Adipocyte (in vitro differentiated cells): Measurements from ENCODE around the gene PMEL.

ENCODE experiments used
- DNase-seq: peaks from one replicate; pipeline ENCODE4 v3.0.0-alpha.2; 2015; ENCODE audit warnings: low read depth
- H3K27me3 ChIP-seq: replicated peaks from 2 replicates; pipeline ENCODE4 v1.7.0; 2013; ENCODE audit warnings: mild to moderate bottlenecking, low read length, moderate library complexity; ENCODE audit not compliant: control insufficient read depth, insufficient read depth
- H3K36me3 ChIP-seq: 2 replicates; pipeline ENCODE4 v1.7.0; 2013; ENCODE audit warnings: low read length, mild to moderate bottlenecking, moderate library complexity; ENCODE audit not compliant: control insufficient read depth, insufficient read depth, severe bottlenecking
- H3K4me1 ChIP-seq: 2 replicates; pipeline ENCODE4 v1.7.0; 2013; ENCODE audit warnings: mild to moderate bottlenecking, low read length, moderate library complexity; ENCODE audit not compliant: control insufficient read depth, insufficient read depth
- H3K4me3 ChIP-seq: 2 replicates; pipeline ENCODE4 v1.7.0; 2013; ENCODE audit warnings: mild to moderate bottlenecking, low read length, moderate library complexity
- H3K9ac ChIP-seq: 2 replicates; pipeline ENCODE4 v1.7.0; 2013; ENCODE audit warnings: mild to moderate bottlenecking, low read length, moderate library complexity
- H3K9me3 ChIP-seq: 2 replicates; pipeline ENCODE4 v1.7.0; 2013; ENCODE audit warnings: mild to moderate bottlenecking, low read length, moderate library complexity; ENCODE audit not compliant: control insufficient read depth

Gene PMEL

GRCh38 chr12:55965240-55965639 is 602 bp downstream of the PMEL start:
- Histone ChIP-seq H3K4me3 (no peak overlapping the region), H3K9ac (no peak overlapping the region), H3K27me3 (no peaks in the 10 kb centered on the region), H3K9me3 (no peaks in the 10 kb centered on the region), H3K36me3 (no peaks in the 10 kb centered on the region), H3K4me1 (peaks cover 10% of the 10 kb centered on the region)
- no peak for DNase-seq

- Histone ChIP-seq H3K27me3 (no peaks in the 10 kb centered on the region), H3K4me1 (peaks cover 10% of the 10 kb centered on the region), H3K9ac (no peak overlapping the region), H3K9me3 (no peaks in the 10 kb centered on the region), H3K36me3 (no peaks in the 10 kb centered on the region), H3K4me3 (no peak overlapping the region)
- DNase-seq, result no peak
Measured at GRCh38 chr12:55963760-55964159, 2.1 kb downstream of the PMEL start.

- no peak overlapping the region for H3K9ac ChIP-seq
- peaks cover 18% of the 10 kb centered on the region for H3K36me3 ChIP-seq
- no peak overlapping the region for H3K4me3 ChIP-seq
- H3K9me3 ChIP-seq, result no peaks in the 10 kb centered on the region
- no peaks in the 10 kb centered on the region for H3K27me3 ChIP-seq
- no peak for DNase-seq
- H3K4me1 ChIP-seq, result no peaks in the 10 kb centered on the region
Measured at GRCh38 chr12:55957106-55957859, 8.6 kb downstream of the PMEL start.

- H3K27me3 ChIP-seq, result no peaks in the 10 kb centered on the region
- H3K4me1 ChIP-seq, result no peaks in the 10 kb centered on the region
- H3K9me3 ChIP-seq, result no peaks in the 10 kb centered on the region
- DNase-seq, result peak; percentile 44
- no peak overlapping the region for H3K4me3 ChIP-seq
- H3K9ac ChIP-seq, result no peak overlapping the region
- peaks cover 30% of the 10 kb centered on the region for H3K36me3 ChIP-seq
Measured at GRCh38 chr12:55955800-55956508, 9.9 kb downstream of the PMEL start.

- no peaks in the 10 kb centered on the region for H3K9me3 ChIP-seq
- H3K4me1 ChIP-seq, result no peaks in the 10 kb centered on the region
- H3K27me3 ChIP-seq, result no peaks in the 10 kb centered on the region
- H3K4me3 ChIP-seq, result no peak overlapping the region
- DNase-seq, result no peak
- H3K36me3 ChIP-seq, result peaks cover 31% of the 10 kb centered on the region
- no peak overlapping the region for H3K9ac ChIP-seq
Measured at GRCh38 chr12:55955344-55955743, 10.5 kb downstream of the PMEL start.

- Histone ChIP-seq H3K9me3 (no peaks in the 10 kb centered on the region), H3K9ac (no peak overlapping the region), H3K27me3 (no peaks in the 10 kb centered on the region), H3K36me3 (peaks cover 13% of the 10 kb centered on the region), H3K4me3 (no peak overlapping the region), H3K4me1 (no peaks in the 10 kb centered on the region)
- no peak for DNase-seq
Measured at GRCh38 chr12:55946553-55946952, 19.3 kb downstream of the PMEL start.

- peaks cover 9% of the 10 kb centered on the region for H3K36me3 ChIP-seq
- DNase-seq, result no peak
- H3K4me1 ChIP-seq, result no peaks in the 10 kb centered on the region
- no peak overlapping the region for H3K9ac ChIP-seq
- no peak overlapping the region for H3K4me3 ChIP-seq
- no peaks in the 10 kb centered on the region for H3K27me3 ChIP-seq
- no peaks in the 10 kb centered on the region for H3K9me3 ChIP-seq
Measured at GRCh38 chr12:55942577-55943136, 23.2 kb downstream of the PMEL start.

GRCh38 chr12:55942055-55942454 is 23.8 kb downstream of the PMEL start:
- Histone ChIP-seq H3K9me3 (no peaks in the 10 kb centered on the region), H3K4me1 (no peaks in the 10 kb centered on the region), H3K4me3 (no peak overlapping the region), H3K36me3 (peaks cover 9% of the 10 kb centered on the region), H3K27me3 (no peaks in the 10 kb centered on the region), H3K9ac (no peak overlapping the region)
- no peak for DNase-seq

GRCh38 chr12:55940065-55940732 is 25.6 kb downstream of the PMEL start:
- peak; percentile 94 for DNase-seq
- no peaks in the 10 kb centered on the region for H3K4me1 ChIP-seq
- peak overlapping the region; percentile 45 for H3K9ac ChIP-seq
- H3K36me3 ChIP-seq, result peaks cover 9% of the 10 kb centered on the region
- no peaks in the 10 kb centered on the region for H3K9me3 ChIP-seq
- H3K27me3 ChIP-seq, result no peaks in the 10 kb centered on the region
- H3K4me3 ChIP-seq, result no peak overlapping the region

- Histone ChIP-seq H3K4me3 (no peak overlapping the region), H3K27me3 (no peaks in the 10 kb centered on the region), H3K36me3 (peaks cover 3% of the 10 kb centered on the region), H3K4me1 (peaks cover 11% of the 10 kb centered on the region), H3K9me3 (no peaks in the 10 kb centered on the region), H3K9ac (no peak overlapping the region)
- no peak for DNase-seq
Measured at GRCh38 chr12:55938826-55939501, 26.9 kb downstream of the PMEL start.

GRCh38 chr12:55937981-55938380 is 27.9 kb downstream of the PMEL start:
- Histone ChIP-seq H3K36me3 (peaks cover 2% of the 10 kb centered on the region), H3K4me3 (no peak overlapping the region), H3K9ac (no peak overlapping the region), H3K9me3 (no peaks in the 10 kb centered on the region), H3K4me1 (peaks cover 18% of the 10 kb centered on the region), H3K27me3 (no peaks in the 10 kb centered on the region)
- DNase-seq, result no peak
